Gastrocnemius medialis (tissue), 4 donors: Measurements from ENCODE around the gene VPS4A.
A peak's percentile ranks its signal among the peaks of the same experiment; 100 is the strongest.

Source experiments
- POLR2A ChIP-seq, 2 donors: fragments of 450-650 bp; IDR thresholded peaks; one replicate each; pipeline ENCODE4 v1.6.1; 2017; ENCODE audit warnings: antibody characterized with exemption in 2 of 2, mild to moderate bottlenecking in 2 of 2, moderate library complexity in 2 of 2
- TF ChIP-seq, protein P1 (sequence below), 5 experiments: fragments of 450-650 bp in 3 of 5; fragments of 200-600 bp in 2 of 5; sonication (generic) in 2 of 5; IDR thresholded peaks in 4 of 5; conservative IDR thresholded peaks in 1 of 5; 1 replicate in 4 of 5; 2 replicates in 1 of 5; pipeline ENCODE4 v1.5.1; 2016 to 2019; ENCODE audit warnings: antibody characterized with exemption in 5 of 5, mild to moderate bottlenecking in 3 of 5, moderate library complexity in 3 of 5

DNA sequence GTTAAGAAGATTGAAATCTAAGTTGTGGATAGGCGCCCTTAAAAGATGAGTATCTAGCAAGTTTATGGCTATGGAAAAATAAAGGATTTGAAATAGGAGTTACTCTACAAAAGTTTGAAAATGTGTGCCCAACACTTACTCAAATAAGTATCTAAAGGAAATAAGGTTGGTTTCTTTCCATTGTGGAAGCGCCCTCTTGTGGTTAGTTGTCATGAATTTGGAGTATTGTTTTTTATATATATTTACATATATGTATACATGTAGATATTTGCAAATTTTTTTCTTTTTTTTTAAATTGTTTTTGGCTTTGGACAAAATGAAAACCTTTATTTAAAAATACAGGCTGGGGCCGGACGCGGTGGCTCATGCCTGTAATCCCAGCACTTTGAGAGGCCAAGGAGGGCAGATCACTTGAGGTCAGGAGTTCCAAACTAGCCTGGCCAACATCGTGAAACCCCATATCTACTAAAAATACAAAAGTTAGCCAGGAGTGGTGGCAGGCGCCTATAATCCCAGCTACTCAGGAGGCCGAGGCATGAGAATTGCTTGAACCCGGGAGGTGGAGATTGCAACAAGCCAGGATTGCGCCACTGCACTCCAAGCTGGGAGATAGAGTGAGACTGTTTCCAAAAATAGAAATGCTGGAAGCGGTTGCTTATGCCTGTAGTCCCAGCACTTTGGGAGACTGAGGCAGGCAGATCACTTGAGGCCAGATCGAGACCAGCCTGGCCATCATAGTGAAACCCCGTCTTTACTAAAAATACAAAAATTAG is 24.0 kb upstream of the VPS4A start:
- TF ChIP-seq, protein P1, sequence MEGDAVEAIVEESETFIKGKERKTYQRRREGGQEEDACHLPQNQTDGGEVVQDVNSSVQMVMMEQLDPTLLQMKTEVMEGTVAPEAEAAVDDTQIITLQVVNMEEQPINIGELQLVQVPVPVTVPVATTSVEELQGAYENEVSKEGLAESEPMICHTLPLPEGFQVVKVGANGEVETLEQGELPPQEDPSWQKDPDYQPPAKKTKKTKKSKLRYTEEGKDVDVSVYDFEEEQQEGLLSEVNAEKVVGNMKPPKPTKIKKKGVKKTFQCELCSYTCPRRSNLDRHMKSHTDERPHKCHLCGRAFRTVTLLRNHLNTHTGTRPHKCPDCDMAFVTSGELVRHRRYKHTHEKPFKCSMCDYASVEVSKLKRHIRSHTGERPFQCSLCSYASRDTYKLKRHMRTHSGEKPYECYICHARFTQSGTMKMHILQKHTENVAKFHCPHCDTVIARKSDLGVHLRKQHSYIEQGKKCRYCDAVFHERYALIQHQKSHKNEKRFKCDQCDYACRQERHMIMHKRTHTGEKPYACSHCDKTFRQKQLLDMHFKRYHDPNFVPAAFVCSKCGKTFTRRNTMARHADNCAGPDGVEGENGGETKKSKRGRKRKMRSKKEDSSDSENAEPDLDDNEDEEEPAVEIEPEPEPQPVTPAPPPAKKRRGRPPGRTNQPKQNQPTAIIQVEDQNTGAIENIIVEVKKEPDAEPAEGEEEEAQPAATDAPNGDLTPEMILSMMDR (IDR thresholded peaks at IDR 0.05 in 4 of 5, conservative IDR thresholded peaks at IDR 0.05 in 1 of 5): peak; percentile 46 to 77 (median 69)
- TF ChIP-seq POLR2A (IDR thresholded peaks at IDR 0.05): no peak
